Common myeloid progenitor, CD34-positive (primary cell): ENCODE results near the gene TACSTD2.
"Not testable (repeated sequence)": the region's sequence is repeated elsewhere in the genome, so short reads cannot be mapped to it uniquely, and the experiment has no call there.

Experiments
- CTCF ChIA-PET: fragments of 350-600 bp; sonication (Branson Sonifier 250); formaldehyde crosslinking; loops from one replicate; lab custom pipeline; 2021; ENCODE audit warnings: antibody characterized with exemption; lab: Charles Lee
- POLR2A ChIA-PET: fragments of 350-600 bp; sonication (Branson Sonifier 250); formaldehyde crosslinking; loops from one replicate; lab custom pipeline; 2021; ENCODE audit warnings: antibody characterized with exemption; lab: Charles Lee
- DNase-seq, 3 donors: peaks; one replicate each; pipeline versions ENCODE4 v3.0.0 to v3.0.0-alpha.2; 2013
- H3K27ac ChIP-seq, 2 experiments: 1 replicate in 1 of 2; 2 replicates in 1 of 2; pipeline ENCODE4 v1.7.0; 2013; ENCODE audit warnings: inconsistent platforms in 2 of 2, low read length in 2 of 2, mild to moderate bottlenecking in 2 of 2, low read depth in 1 of 2, moderate library complexity in 1 of 2; ENCODE audit not compliant: severe bottlenecking in 2 of 2, insufficient read depth in 1 of 2, poor library complexity in 1 of 2
- H3K27me3 ChIP-seq, 5 experiments: replicated peaks in 2 of 5; 1 replicate in 3 of 5; 2 replicates in 2 of 5; pipeline versions ENCODE4 v1.6.1 to v1.7.0; 2013; ENCODE audit warnings: low read length in 4 of 5, mild to moderate bottlenecking in 2 of 5, moderate library complexity in 2 of 5, inconsistent platforms in 1 of 5; ENCODE audit not compliant: insufficient read depth in 5 of 5, control insufficient read depth in 4 of 5
- H3K36me3 ChIP-seq, 4 experiments: 1 replicate in 2 of 4; 2 replicates in 2 of 4; pipeline versions ENCODE4 v1.6.1 to v1.7.0; 2013; ENCODE audit warnings: low read length in 3 of 4, control low read depth in 1 of 4, mild to moderate bottlenecking in 1 of 4; ENCODE audit not compliant: control insufficient read depth in 4 of 4, insufficient read depth in 4 of 4
- H3K4me1 ChIP-seq, 4 experiments: 1 replicate in 3 of 4; 2 replicates in 1 of 4; pipeline versions ENCODE4 v1.6.1 to v1.7.1; 2013; ENCODE audit warnings: low read length in 3 of 4, mild to moderate bottlenecking in 3 of 4, control low read depth in 1 of 4, inconsistent platforms in 1 of 4, moderate library complexity in 1 of 4; ENCODE audit not compliant: control insufficient read depth in 4 of 4, insufficient read depth in 4 of 4; ENCODE audit errors: control extremely low read depth in 1 of 4
- H3K4me3 ChIP-seq, 7 experiments: 1 replicate in 4 of 7; 2 replicates in 3 of 7; pipeline versions ENCODE4 v1.5.1 to v1.7.0; 2013; ENCODE audit warnings: mild to moderate bottlenecking in 7 of 7, low read length in 6 of 7, moderate library complexity in 6 of 7, inconsistent platforms in 2 of 7, low read depth in 2 of 7, control low read depth in 1 of 7; ENCODE audit not compliant: insufficient read depth in 4 of 7, control insufficient read depth in 1 of 7; ENCODE audit errors: extremely low read depth in 1 of 7
- H3K9me3 ChIP-seq, 5 experiments: 1 replicate in 4 of 5; 2 replicates in 1 of 5; pipeline versions ENCODE4 v1.6.1 to v1.7.1; 2013; ENCODE audit warnings: low read length in 4 of 5, mild to moderate bottlenecking in 2 of 5, inconsistent platforms in 1 of 5, low read depth in 1 of 5, moderate library complexity in 1 of 5; ENCODE audit not compliant: control insufficient read depth in 4 of 5, insufficient read depth in 2 of 5; ENCODE audit errors: control extremely low read depth in 1 of 5
- WGBS: methylation state at CpG from one replicate; pipeline ENCODE4 v1.1.5; 2013; ENCODE audit not compliant: insufficient coverage; 5-methylcytosine and 5-hydroxymethylcytosine counted together

Gene TACSTD2

DNA sequence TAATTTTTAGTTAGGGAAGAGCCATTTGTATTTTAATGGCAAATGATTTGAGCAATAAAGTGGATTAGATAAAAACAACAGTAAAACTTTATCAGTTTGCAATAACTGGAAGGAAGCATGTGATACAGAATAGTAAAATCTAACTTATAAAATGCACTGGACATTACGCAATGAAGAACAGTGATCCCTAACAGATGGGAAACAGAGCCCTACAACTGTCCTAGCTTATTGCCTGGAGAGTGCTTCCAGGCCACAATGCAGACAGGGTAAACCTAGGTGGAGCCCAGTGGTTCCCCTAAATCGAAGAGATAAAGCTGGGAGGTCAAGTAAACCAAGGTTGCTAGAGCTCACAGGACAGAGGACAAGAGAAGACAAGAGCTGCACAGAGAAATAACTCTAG, 37.5 kb downstream of the TACSTD2 start:
- Histone ChIP-seq H3K4me1 (peaks cover 0 to under 1% (median 0%) of the 10 kb centered on the region in 4 experiments), H3K36me3 (peaks cover 0 to 5% (median 3%) of the 10 kb centered on the region in 4 experiments), H3K27me3 (no peaks in the 10 kb centered on the region), H3K4me3 (no peak overlapping the region), H3K9me3 (no peaks in the 10 kb centered on the region), H3K27ac (no peak overlapping the region)
- DNase-seq: no peak
- 100% methylated on average over 2 of the region's 2 CpGs for WGBS
- CTCF ChIA-PET: interaction anchor here (1.2 kb wide), 1 partner anchor 9 kb away, joined by 3 read pairs; no protein-coding TSS in a partner anchor
- POLR2A ChIA-PET: no interaction called here

GRCh38 chr1:58538821-58539220, 38.2 kb downstream of the TACSTD2 start:
- ChIA-PET POLR2A (no interaction called here), CTCF (interaction anchor here (0.9 to 1.2 kb wide), 2 partner anchors 10 to 23 kb away, joined by 3 read pairs; no protein-coding TSS in a partner anchor)
- no peak overlapping the region for H3K27ac ChIP-seq
- no peak overlapping the region for H3K4me3 ChIP-seq
- 95% methylated on average over 3 of the region's 3 CpGs for WGBS
- no peak for DNase-seq
- peaks cover 2 to 5% (median 3%) of the 10 kb centered on the region in 4 experiments for H3K36me3 ChIP-seq
- no peaks in the 10 kb centered on the region for H3K27me3 ChIP-seq
- H3K9me3 ChIP-seq: no peaks in the 10 kb centered on the region
- H3K4me1 ChIP-seq: no peaks in the 10 kb centered on the region

GRCh38 chr1:58531842-58532241, 45.2 kb downstream of the TACSTD2 start:
- H3K36me3 ChIP-seq, H3K27me3 ChIP-seq, POLR2A ChIA-PET, H3K27ac ChIP-seq, H3K9me3 ChIP-seq, CTCF ChIA-PET, H3K4me1 ChIP-seq, H3K4me3 ChIP-seq, DNase-seq: not testable (repeated sequence)
- no CpG with 5 or more reads among the region's 1 CpG for WGBS

- POLR2A ChIA-PET: interaction anchor here (0.6 kb wide), 1 partner anchor 15 kb away, joined by 3 read pairs; no protein-coding TSS in a partner anchor
- H3K4me3 ChIP-seq: no peak overlapping the region
- H3K9me3 ChIP-seq: no peaks in the 10 kb centered on the region
- 100% methylated on average over 1 of the region's 1 CpG for WGBS
- H3K27me3 ChIP-seq: no peaks in the 10 kb centered on the region
- H3K36me3 ChIP-seq: peaks cover 0 to 9% (median 4%) of the 10 kb centered on the region in 4 experiments
- H3K4me1 ChIP-seq: no peaks in the 10 kb centered on the region
- no peak overlapping the region for H3K27ac ChIP-seq
- CTCF ChIA-PET: interaction anchor here (1.1 kb wide), 1 partner anchor 17 kb away, joined by 3 read pairs; the partner anchor contains the start of gene OMA1
- no peak for DNase-seq
These were observed 47.8 kb downstream of the TACSTD2 start for GRCh38 chr1:58529284-58529683.

- H3K36me3 ChIP-seq: peaks cover 0 to 9% (median 4%) of the 10 kb centered on the region in 4 experiments
- DNase-seq: no peak
- CTCF ChIA-PET: interaction anchor here (0.7 to 5.5 kb wide), 3 partner anchors 12 to 1230 kb away, joined by 3 to 39 read pairs (median 11); partner anchors contain the start of gene OMA1
- no peaks in the 10 kb centered on the region for H3K9me3 ChIP-seq
- no peaks in the 10 kb centered on the region for H3K4me1 ChIP-seq
- no peak overlapping the region for H3K4me3 ChIP-seq
- no peak overlapping the region for H3K27ac ChIP-seq
- no peaks in the 10 kb centered on the region for H3K27me3 ChIP-seq
- WGBS: no CpG with 5 or more reads among the region's 3 CpGs
- POLR2A ChIA-PET: no interaction called here
These were observed 48.5 kb downstream of the TACSTD2 start for GRCh38 chr1:58528518-58528917.
